Memory B cell (primary cell): ENCODE measurements around the gene HS6ST2.

ENCODE experiments used
- ATAC-seq: fragments of 150-1000 bp; cut with Tn5 transposase; 2 replicates; pipeline ENCODE4 v1.10.0; 2021; ENCODE audit warnings: low read depth, mild to moderate bottlenecking, moderate library complexity
- DNase-seq, 2 donors: peaks; one replicate each; pipeline ENCODE4 v3.0.0; 2022; ENCODE audit warnings: low spot score in 2 of 2
- H3K27ac Mint-ChIP-seq: one replicate; pipeline ENCODE4 v1.8.0; 2022; ENCODE audit warnings: mild to moderate bottlenecking, moderate library complexity, mixed read lengths
- H3K27me3 Mint-ChIP-seq: one replicate; pipeline ENCODE4 v1.8.0; 2022; ENCODE audit warnings: mixed read lengths
- H3K36me3 Mint-ChIP-seq: one replicate; pipeline ENCODE4 v1.8.0; 2022; ENCODE audit warnings: mild to moderate bottlenecking, mixed read lengths
- H3K4me1 Mint-ChIP-seq: one replicate; pipeline ENCODE4 v1.8.0; 2022; ENCODE audit warnings: mixed read lengths
- H3K4me3 Mint-ChIP-seq: one replicate; pipeline ENCODE4 v1.8.0; 2022; ENCODE audit warnings: mild to moderate bottlenecking, moderate library complexity, mixed read lengths
- H3K9me3 Mint-ChIP-seq: one replicate; pipeline ENCODE4 v1.8.0; 2022; ENCODE audit warnings: mixed read lengths

HS6ST2 gene

DNA sequence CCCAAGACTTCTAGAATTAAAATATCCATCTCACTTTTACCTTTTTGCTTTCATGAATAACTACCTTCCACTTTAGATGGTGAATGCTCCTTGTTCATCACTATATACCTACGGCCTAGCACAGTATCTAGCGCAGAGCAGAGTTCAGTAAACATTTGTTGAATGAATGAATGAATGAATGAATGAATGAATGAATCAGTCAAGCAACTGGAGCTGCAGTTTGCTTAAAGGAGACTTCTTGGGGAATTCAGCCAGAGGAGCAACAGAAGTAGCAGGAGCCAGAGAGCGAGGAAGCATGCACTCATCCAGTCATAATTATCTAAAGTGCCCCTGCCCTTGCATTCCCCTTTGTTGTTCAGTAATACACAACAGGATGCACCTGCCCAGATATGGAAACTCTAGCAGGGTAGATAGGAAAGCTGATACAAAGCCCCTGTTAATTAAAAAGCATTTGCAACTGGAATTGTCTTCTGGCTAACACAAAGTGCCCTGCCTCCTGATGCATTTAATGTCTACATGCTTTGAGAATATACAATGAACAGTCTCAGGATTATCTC is 366.6 kb downstream of the HS6ST2 start:
- no peak overlapping the region for H3K4me3 Mint-ChIP-seq
- H3K27me3 Mint-ChIP-seq, result no peaks in the 10 kb centered on the region
- ATAC-seq (no peak), DNase-seq (no peak)
- H3K4me1 Mint-ChIP-seq, result no peaks in the 10 kb centered on the region
- no peak overlapping the region for H3K27ac Mint-ChIP-seq
- H3K36me3 Mint-ChIP-seq, result no peaks in the 10 kb centered on the region
- no peaks in the 10 kb centered on the region for H3K9me3 Mint-ChIP-seq

GRCh38 chrX:132590350-132591026 is 367.9 kb downstream of the HS6ST2 start:
- H3K27ac Mint-ChIP-seq, result no peak overlapping the region
- ATAC-seq, result no peak

DNA sequence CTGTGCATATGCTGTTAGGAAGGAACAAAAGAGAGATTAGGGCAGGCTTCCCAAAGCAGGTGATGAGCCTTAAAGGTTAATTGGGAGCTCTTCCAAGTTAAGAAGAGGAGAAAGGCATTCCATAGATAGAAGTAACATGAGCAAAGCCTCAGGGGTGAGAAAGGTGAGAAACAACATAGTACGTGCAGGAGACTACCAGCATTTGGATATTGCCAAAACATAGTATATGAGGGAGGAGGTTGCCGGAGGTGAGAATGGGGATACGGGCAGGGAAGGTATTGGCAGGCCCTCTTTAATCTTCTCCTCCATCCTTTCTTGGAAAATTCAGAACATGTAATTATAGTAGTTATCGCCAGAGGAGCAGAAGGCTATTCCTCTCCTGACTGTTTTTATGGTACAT is 373.5 kb downstream of the HS6ST2 start:
- H3K9me3 Mint-ChIP-seq, result no peaks in the 10 kb centered on the region
- ATAC-seq, result no peak

More at GRCh38 chrX:132590350-132591026, 367.9 kb downstream of the HS6ST2 start:
- Mint-ChIP-seq H3K4me1 (no peaks in the 10 kb centered on the region), H3K27me3 (no peaks in the 10 kb centered on the region), H3K36me3 (no peaks in the 10 kb centered on the region), H3K9me3 (no peaks in the 10 kb centered on the region), H3K4me3 (no peak overlapping the region)
- DNase-seq, result no peak

GRCh38 chrX:132576939-132577338 is 381.5 kb downstream of the HS6ST2 start:
- DNase-seq (no peak), ATAC-seq (no peak)
- Mint-ChIP-seq H3K27me3 (peaks cover 6% of the 10 kb centered on the region), H3K4me3 (no peak overlapping the region), H3K36me3 (no peaks in the 10 kb centered on the region), H3K4me1 (no peaks in the 10 kb centered on the region), H3K27ac (no peak overlapping the region), H3K9me3 (no peaks in the 10 kb centered on the region)

More for the DNA sequence above, 373.5 kb downstream of the HS6ST2 start:
- Mint-ChIP-seq H3K36me3 (no peaks in the 10 kb centered on the region), H3K4me1 (no peaks in the 10 kb centered on the region), H3K4me3 (no peak overlapping the region), H3K27ac (no peak overlapping the region), H3K27me3 (peaks cover 12% of the 10 kb centered on the region)
- DNase-seq, result no peak
